Fibroblast of mammary gland (primary cell): Measurements from ENCODE around the gene DYNLL1.
"Not testable (repeated sequence)": the region's sequence is repeated elsewhere in the genome, so short reads cannot be mapped to it uniquely, and the experiment has no call there.

Experiments used
- DNase-seq: peaks from one replicate; pipeline ENCODE4 v3.0.0-alpha.2; 2010; ENCODE audit warnings: low read depth
- H3K4me3 ChIP-seq: 2 replicates; pipeline ENCODE4 v1.5.1; 2011; ENCODE audit warnings: low read depth, mild to moderate bottlenecking, low read length, moderate library complexity; ENCODE audit not compliant: control insufficient read depth
- CTCF ChIP-seq: conservative IDR thresholded peaks from 2 replicates; pipeline ENCODE4 v1.5.1; 2011; ENCODE audit warnings: low read depth, low read length, inconsistent platforms; ENCODE audit not compliant: control insufficient read depth, insufficient read depth

Gene DYNLL1

DNA sequence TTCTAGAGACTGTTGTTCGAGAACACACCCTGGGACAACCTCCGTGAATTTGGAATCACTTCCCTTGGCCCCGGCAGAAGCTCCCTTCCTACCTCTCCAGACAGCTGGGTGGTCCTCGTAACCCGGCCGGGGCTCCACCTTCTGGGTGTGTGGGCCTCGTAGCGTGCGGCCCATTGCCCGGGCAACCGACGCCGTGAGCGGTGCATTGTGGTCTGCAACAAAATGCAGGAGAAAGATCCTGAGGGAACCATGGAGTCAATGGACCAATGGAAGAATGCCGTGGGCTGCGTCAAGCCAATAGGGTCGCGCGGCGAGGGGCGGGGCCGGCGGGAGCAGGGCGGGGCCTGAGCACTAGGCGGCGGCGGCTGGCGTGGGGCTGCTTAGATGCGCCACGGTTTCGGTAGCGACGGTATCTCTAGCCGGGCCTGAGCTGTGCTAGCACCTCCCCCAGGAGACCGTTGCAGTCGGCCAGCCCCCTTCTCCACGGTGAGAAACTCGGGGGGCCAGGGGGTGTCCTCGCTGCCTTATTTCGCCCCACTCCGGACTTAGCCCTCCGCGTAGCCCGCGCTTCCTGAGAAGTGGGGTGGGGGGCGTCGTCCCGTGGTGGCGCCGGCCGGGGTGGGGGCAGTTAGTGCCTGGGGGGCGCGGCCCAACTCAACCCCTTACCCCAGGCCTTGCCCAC, at the start of gene DYNLL1:
DYNLL1 (plus strand) TSS at position 383 of the 682 bp plus-strand sequence. CDS start 309 bp downstream, outside the sequence.
- H3K4me3 ChIP-seq = peak within 1 kb of the TSS; percentile 96
- peak; percentile 94 for DNase-seq
- no peak for TF ChIP-seq CTCF

DNA sequence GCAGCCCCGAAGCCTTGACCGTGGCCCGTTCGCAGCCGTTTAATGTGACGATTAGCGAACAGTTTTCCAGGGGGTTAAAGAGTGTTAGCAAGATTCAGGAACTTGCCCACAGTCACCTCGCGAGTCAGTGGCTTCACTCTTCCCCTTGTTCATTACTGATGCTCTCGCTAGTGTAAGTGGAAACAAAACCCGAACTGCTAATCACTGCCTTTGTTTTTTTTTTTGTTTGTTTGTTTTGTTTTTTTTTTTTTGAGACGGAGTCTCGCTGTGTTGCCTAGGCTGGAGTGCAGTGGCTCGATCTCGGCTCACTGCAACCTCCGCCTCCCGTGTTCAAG, 49.1 kb upstream of the DYNLL1 start:
- DNase-seq = not testable (repeated sequence)
- H3K4me3 ChIP-seq = peak overlapping the region; percentile 99

DNA sequence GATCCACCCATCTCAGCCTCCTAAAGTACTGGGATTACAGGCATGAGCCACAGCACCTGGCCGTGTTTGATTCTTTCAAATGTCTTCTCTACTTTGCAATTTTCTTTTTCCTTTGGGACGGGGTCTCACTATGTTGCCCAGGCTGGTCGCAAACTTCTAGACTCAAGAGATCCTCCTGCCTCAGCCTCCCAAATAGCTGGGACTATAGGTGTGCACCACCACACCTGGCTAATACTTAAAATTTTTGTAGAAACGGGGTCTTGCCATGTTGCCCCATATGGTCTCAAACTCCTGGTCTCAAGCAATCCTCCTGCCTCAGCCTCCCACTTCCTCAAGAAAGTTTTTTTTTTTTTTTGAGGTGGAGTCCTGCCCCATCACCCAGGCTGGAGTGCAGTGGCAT, 47.9 kb upstream of the DYNLL1 start:
- no peak overlapping the region for H3K4me3 ChIP-seq
- no peak for TF ChIP-seq CTCF
- DNase-seq = no peak

- H3K4me3 ChIP-seq = not testable (repeated sequence)
Observed at GRCh38 chr12:120452524-120452923, 43.4 kb upstream of the DYNLL1 start.

GRCh38 chr12:120453060-120453750, 42.7 kb upstream of the DYNLL1 start:
- TF ChIP-seq CTCF = no peak
- H3K4me3 ChIP-seq = no peak overlapping the region
- no peak for DNase-seq

More at GRCh38 chr12:120452524-120452923, 43.4 kb upstream of the DYNLL1 start:
- peak; percentile 48 for DNase-seq

- peak; percentile 44 for DNase-seq
- peak; percentile 84 for TF ChIP-seq CTCF
Observed at GRCh38 chr12:120453977-120454376, 41.9 kb upstream of the DYNLL1 start.

DNA sequence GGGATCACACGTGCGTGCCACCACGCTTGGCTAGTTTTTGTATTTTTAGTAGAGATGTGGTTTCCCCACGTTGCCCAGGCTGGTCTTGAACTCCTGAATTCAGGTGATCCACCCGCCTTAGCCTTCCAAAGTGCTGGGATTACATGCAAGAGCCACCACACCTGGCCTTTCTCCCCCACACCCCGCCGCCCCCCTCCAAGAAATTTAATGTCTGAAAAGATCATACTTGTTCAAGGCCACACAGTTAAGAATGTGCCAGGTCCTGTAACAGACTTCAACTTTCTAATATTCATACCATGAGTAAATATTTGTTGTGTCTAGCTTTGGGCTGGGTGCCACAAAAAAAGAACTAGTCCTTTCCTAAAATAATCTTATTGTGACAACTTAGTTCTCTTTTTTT, 40.6 kb upstream of the DYNLL1 start:
- TF ChIP-seq CTCF = no peak
- DNase-seq = no peak
- H3K4me3 ChIP-seq = no peak overlapping the region

More at GRCh38 chr12:120453977-120454376, 41.9 kb upstream of the DYNLL1 start:
- no peak overlapping the region for H3K4me3 ChIP-seq
